AG20443 (cell line): ENCODE measurements around the gene GRM5.
A peak's percentile ranks its signal among the peaks of the same experiment; 100 is the strongest.
"Not testable (repeated sequence)": the region's sequence is repeated elsewhere in the genome, so short reads cannot be mapped to it uniquely, and the experiment has no call there.

Source experiments
- DNase-seq: peaks from one replicate; pipeline ENCODE4 v3.0.0; 2012; ENCODE audit warnings: low spot score, mixed read lengths

GRM5 gene

GRCh38 chr11:89065651-89066201 lies at the start of gene GRM5:
Gene GRM5, minus strand, starts transcription at chr11:89065982. Its CDS starts 18,110 bp downstream, at chr11:89047872.
- DNase-seq: peak; percentile 15

GRCh38 chr11:89097956-89098355 lies 32.2 kb upstream of the GRM5 start:
- peak; percentile 2 for DNase-seq

GRCh38 chr11:89093806-89094205 lies 28.0 kb upstream of the GRM5 start:
- DNase-seq: not testable (repeated sequence)

GRCh38 chr11:89084951-89085350 lies 19.2 kb upstream of the GRM5 start:
- not testable (repeated sequence) for DNase-seq

GRCh38 chr11:89070911-89071310 lies 5.1 kb upstream of the GRM5 start:
- DNase-seq: not testable (repeated sequence)

- DNase-seq: no peak
Measured at GRCh38 chr11:89067264-89067663, 1.5 kb upstream of the GRM5 start.

- no peak for DNase-seq
Measured at GRCh38 chr11:89065066-89065465, 716 bp downstream of the GRM5 start.

- not testable (repeated sequence) for DNase-seq
Measured at GRCh38 chr11:89063481-89063951, 2.3 kb downstream of the GRM5 start.

GRCh38 chr11:89062771-89063298 lies 2.9 kb downstream of the GRM5 start:
- DNase-seq: not testable (repeated sequence)

- DNase-seq: not testable (repeated sequence)
Measured at GRCh38 chr11:89061839-89062238, 3.9 kb downstream of the GRM5 start.

- DNase-seq: not testable (repeated sequence)
Measured at GRCh38 chr11:89057406-89057805, 8.4 kb downstream of the GRM5 start.

GRCh38 chr11:89052220-89052619 lies 13.6 kb downstream of the GRM5 start:
- DNase-seq: no peak

GRCh38 chr11:89047159-89047558 lies 18.6 kb downstream of the GRM5 start:
- DNase-seq: not testable (repeated sequence)

- DNase-seq: not testable (repeated sequence)
Measured at GRCh38 chr11:89043861-89044588, 21.8 kb downstream of the GRM5 start.

- not testable (repeated sequence) for DNase-seq
Measured at GRCh38 chr11:89029671-89030070, 36.1 kb downstream of the GRM5 start.

- no peak for DNase-seq
Measured at GRCh38 chr11:89021339-89021738, 44.4 kb downstream of the GRM5 start.

- DNase-seq: not testable (repeated sequence)
Measured at GRCh38 chr11:89019827-89020547, 45.8 kb downstream of the GRM5 start.

GRCh38 chr11:89016214-89016613 lies 49.6 kb downstream of the GRM5 start:
- DNase-seq: no peak

- no peak for DNase-seq
Measured at GRCh38 chr11:89015614-89016013, 50.2 kb downstream of the GRM5 start.

GRCh38 chr11:89000852-89001251 lies 64.9 kb downstream of the GRM5 start:
- not testable (repeated sequence) for DNase-seq

- DNase-seq: peak; percentile 23
Measured at GRCh38 chr11:88979641-88980040, 86.1 kb downstream of the GRM5 start.

GRCh38 chr11:88978992-88979391 lies 86.8 kb downstream of the GRM5 start:
- DNase-seq: not testable (repeated sequence)
